Left kidney (tissue), 2 donors: ENCODE data around the gene CCDC181. TPM values are rescaled to one million over a fixed set of nuclear protein-coding genes. Genes with fewer than 3 reads are reported as not detected.
A peak's percentile ranks its signal among the peaks of the same experiment; 100 is the strongest.
"Not testable (repeated sequence)": the region's sequence is repeated elsewhere in the genome, so short reads cannot be mapped to it uniquely, and the experiment has no call there.

Source experiments
- DNase-seq: peaks from one replicate; pipeline ENCODE4 v3.0.0-alpha.2; 2013
- polyA plus RNA-seq: library from polyadenylated mRNA; unstranded; fragments of 120-200 nt; gene quantifications from one replicate; pipeline ENCODE4 v1.2.1, GENCODE V29; 2013; ENCODE audit not compliant: insufficient read length

Gene CCDC181
- polyA plus RNA-seq, 1 donor, result 11.1 TPM

DNA sequence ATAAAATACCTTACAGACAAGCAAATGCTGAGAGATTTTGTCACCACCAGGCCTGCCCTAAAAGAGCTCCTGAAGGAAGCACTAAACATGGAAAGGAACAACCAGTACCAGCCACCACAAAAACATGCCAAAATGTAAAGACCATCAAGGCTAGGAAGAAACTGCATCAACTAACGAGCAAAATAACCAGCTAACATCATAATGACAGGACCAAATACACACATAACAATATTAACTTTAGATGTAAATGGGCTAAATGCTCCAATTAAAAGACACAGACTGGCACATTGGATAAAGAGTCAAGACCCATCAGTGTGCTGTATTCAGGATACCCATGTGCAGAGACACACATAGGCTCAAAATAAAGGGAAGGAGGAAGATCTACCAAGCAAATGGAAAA is 24.7 kb downstream of the CCDC181 start:
- not testable (repeated sequence) for DNase-seq

DNA sequence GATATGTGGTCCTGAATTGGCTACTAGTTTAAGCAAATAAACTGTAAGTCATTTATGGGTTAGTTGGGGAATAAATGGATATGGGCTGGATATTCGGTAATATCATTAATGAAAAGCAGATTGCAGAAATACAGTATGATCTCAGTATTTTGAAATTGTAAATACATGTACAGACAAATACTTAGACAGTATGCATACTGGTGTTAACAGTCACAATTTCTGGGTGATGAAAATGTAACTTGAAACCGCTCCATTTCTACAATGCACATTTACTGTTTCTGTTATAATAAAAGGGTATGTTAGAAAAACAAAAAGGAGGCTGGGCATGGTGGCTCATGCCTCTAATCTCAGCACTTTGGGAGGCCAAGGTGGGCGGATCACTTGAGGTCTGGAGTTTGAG is 31.3 kb downstream of the CCDC181 start:
- no peak for DNase-seq

- no peak for DNase-seq
Measured at GRCh38 chr1:169392406-169392805, 34.9 kb downstream of the CCDC181 start.

GRCh38 chr1:169390303-169390702 is 37.0 kb downstream of the CCDC181 start:
- DNase-seq, result no peak

GRCh38 chr1:169387399-169387798 is 39.9 kb downstream of the CCDC181 start:
- no peak for DNase-seq

- no peak for DNase-seq
Measured at GRCh38 chr1:169383449-169383848, 43.8 kb downstream of the CCDC181 start.

GRCh38 chr1:169381162-169381561 is 46.1 kb downstream of the CCDC181 start:
- DNase-seq, result no peak

GRCh38 chr1:169371404-169371803 is 55.9 kb downstream of the CCDC181 start:
- DNase-seq, result no peak

DNA sequence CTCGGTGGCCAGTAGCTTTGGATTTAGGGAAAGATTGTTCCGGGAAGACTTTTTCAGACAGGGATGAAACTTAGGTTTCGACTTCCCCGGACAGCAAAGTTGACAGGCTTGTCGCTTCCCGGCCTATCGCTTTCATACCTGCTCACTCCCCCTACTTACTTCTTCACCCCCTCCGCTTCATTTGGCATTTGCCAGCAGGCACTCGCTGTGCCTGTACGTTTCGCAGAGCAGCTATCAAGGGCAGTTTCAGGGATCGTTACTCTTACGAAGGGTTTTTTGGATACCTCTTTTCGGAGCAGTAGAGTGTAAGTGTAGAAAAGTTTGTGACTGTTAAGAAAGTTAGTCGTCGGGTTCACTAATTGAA is 58.9 kb downstream of the CCDC181 start:
- no peak for DNase-seq

GRCh38 chr1:169367686-169368405 is 59.4 kb downstream of the CCDC181 start, which contains the start of the genes BLZF1 and NME7:
Gene BLZF1, plus strand, starts transcription at chr1:169368195. Its CDS starts 1,328 bp downstream, at chr1:169369523.
Gene NME7, minus strand, starts transcription at chr1:169367797. Its CDS starts 87 bp downstream, at chr1:169367710.
- DNase-seq, result peak; percentile 97

- DNase-seq, result no peak
Measured at GRCh38 chr1:169367096-169367685, 60.1 kb downstream of the CCDC181 start.

DNA sequence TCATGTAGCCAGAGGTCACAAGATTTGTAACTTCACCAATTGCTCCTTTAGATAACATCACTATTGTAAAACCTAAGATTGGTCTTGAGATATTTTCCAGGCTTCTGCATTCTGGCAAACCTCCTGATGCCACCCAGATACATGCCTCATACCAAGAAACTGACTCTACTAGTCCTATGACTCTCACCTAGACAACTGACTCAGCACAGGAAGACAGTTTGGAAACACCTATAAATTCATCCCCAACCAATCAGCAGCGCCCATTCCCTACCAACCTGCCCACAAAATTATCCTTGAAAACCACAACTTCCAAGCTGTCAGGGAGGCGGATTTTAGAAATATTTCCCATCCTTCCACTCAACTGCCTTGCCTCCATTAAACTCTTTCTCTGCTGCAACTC is 62.3 kb downstream of the CCDC181 start:
- no peak for DNase-seq

DNA sequence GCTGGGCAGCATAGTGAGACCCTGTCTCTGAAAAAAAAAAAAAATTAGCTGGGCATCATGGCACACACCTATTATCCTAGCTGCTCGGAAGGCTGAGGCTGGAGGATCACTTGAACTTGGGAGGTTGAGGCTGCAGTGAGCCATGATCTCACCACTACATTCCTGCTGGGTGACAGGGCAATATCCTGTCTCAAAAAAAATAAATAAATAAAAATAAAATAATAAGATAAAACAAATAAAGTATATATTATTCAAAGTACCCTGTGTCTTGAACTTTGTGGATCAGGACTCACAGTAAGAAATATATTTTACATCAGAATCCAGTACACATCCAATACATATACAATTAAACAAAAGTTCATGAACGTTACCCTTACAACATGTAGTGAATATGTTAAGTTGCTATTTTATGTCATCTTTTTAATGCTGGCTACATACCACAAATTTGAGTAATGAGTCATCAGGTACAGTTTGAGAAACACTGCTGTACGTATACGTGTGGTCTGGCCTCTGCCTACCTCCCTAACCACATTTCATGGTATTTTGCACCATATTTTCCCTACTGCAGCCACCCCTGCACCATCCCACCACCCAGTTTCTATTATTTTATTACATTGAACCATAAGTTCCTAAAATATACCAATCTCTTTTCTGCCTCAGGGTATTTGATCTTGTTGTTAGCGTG is 64.1 kb downstream of the CCDC181 start:
- no peak for DNase-seq

- DNase-seq, result no peak
Measured at GRCh38 chr1:169361281-169361680, 66.0 kb downstream of the CCDC181 start.

GRCh38 chr1:169360415-169360814 is 66.9 kb downstream of the CCDC181 start:
- no peak for DNase-seq

- DNase-seq, result peak; percentile 60
Measured at GRCh38 chr1:169348383-169349036, 78.8 kb downstream of the CCDC181 start.

- DNase-seq, result no peak
Measured at GRCh38 chr1:169347688-169348382, 79.4 kb downstream of the CCDC181 start.

- no peak for DNase-seq
Measured at GRCh38 chr1:169346036-169346589, 81.2 kb downstream of the CCDC181 start.

- no peak for DNase-seq
Measured at GRCh38 chr1:169345511-169345910, 81.8 kb downstream of the CCDC181 start.
